Measurements from ENCODE around the gene EHBP1.

DNA sequence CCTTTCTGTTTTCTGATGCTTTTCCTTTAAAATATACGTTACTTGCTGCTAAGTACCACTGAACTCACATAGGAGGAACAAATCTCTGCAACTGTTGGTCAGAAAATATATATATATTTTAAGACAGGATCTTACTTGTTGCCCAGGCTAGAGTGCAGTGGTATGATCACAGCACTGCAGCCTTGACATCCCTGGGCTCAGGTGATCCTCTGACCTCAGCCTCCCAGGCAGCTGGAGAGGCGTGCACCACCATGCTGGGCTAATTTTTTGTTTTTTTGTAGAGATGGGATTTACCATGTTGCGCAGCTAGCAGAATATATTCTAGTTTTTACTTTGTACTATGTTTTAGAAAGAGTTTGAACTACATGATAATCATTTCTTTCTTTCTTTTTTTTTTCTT is 51.5 kb downstream of the EHBP1 start:
- TF ChIP-seq, protein P1, sequence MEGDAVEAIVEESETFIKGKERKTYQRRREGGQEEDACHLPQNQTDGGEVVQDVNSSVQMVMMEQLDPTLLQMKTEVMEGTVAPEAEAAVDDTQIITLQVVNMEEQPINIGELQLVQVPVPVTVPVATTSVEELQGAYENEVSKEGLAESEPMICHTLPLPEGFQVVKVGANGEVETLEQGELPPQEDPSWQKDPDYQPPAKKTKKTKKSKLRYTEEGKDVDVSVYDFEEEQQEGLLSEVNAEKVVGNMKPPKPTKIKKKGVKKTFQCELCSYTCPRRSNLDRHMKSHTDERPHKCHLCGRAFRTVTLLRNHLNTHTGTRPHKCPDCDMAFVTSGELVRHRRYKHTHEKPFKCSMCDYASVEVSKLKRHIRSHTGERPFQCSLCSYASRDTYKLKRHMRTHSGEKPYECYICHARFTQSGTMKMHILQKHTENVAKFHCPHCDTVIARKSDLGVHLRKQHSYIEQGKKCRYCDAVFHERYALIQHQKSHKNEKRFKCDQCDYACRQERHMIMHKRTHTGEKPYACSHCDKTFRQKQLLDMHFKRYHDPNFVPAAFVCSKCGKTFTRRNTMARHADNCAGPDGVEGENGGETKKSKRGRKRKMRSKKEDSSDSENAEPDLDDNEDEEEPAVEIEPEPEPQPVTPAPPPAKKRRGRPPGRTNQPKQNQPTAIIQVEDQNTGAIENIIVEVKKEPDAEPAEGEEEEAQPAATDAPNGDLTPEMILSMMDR (conservative IDR thresholded peaks at IDR 0.05 in 1 of 2, IDR thresholded peaks at IDR 0.05 in 1 of 2; ENCODE audit: extremely low read depth in 1 of 2, insufficient read depth in 1 of 2, low read depth in 1 of 2, low read length in 2 of 2): no peak
- no peak for TF ChIP-seq EZH2 (IDR thresholded peaks at IDR 0.05; ENCODE audit: borderline replicate concordance, low read length)
